ENCODE measurements around the gene THY1. TPM values are rescaled to one million over a fixed set of nuclear protein-coding genes. Genes with fewer than 3 reads are reported as not detected.

THY1 gene
- total and polyA plus RNA-seq, 4 donors, result 70.0 to 269 (median 168) TPM

GRCh38 chr11:119421351-119421750 is 1.6 kb downstream of the THY1 start:
- H3K27ac ChIP-seq (ENCODE audit: low read depth, low read length), result no peak overlapping the region
- no peaks in the 10 kb centered on the region for H3K9me3 ChIP-seq (ENCODE audit: control insufficient read depth, insufficient read depth, low read length)
- peaks cover 63% of the 10 kb centered on the region for H3K4me1 ChIP-seq (ENCODE audit: control insufficient read depth, insufficient read depth, low read length)
- peaks cover 35% of the 10 kb centered on the region for H3K36me3 ChIP-seq (ENCODE audit: control insufficient read depth, insufficient read depth, low read length)
- no peak for DNase-seq (ENCODE audit: low read depth in 4 of 6, low spot score in 6 of 6)
- peaks cover 2% of the 10 kb centered on the region for H3K27me3 ChIP-seq (ENCODE audit: control insufficient read depth, insufficient read depth, low read length)
- peak overlapping the region; percentile 76 for H3K4me3 ChIP-seq (ENCODE audit: low read depth, low read length)
- 21% methylated on average over 4 of the region's 8 CpGs for WGBS (ENCODE audit: insufficient coverage)

- peaks cover 35% of the 10 kb centered on the region for H3K36me3 ChIP-seq (ENCODE audit: control insufficient read depth, insufficient read depth, low read length)
- no peaks in the 10 kb centered on the region for H3K9me3 ChIP-seq (ENCODE audit: control insufficient read depth, insufficient read depth, low read length)
- WGBS (ENCODE audit: insufficient coverage), result 84% methylated on average over 5 of the region's 8 CpGs
- peak overlapping the region; percentile 20 for H3K4me3 ChIP-seq (ENCODE audit: low read depth, low read length)
- H3K27ac ChIP-seq (ENCODE audit: low read depth, low read length), result no peak overlapping the region
- H3K27me3 ChIP-seq (ENCODE audit: control insufficient read depth, insufficient read depth, low read length), result peaks cover 2% of the 10 kb centered on the region
- DNase-seq (ENCODE audit: low read depth in 4 of 6, low spot score in 6 of 6), result no peak
- H3K4me1 ChIP-seq (ENCODE audit: control insufficient read depth, insufficient read depth, low read length), result peaks cover 63% of the 10 kb centered on the region
Observed at GRCh38 chr11:119420631-119421030, 2.3 kb downstream of the THY1 start.

- no peak for DNase-seq (ENCODE audit: low read depth in 4 of 6, low spot score in 6 of 6)
- Histone ChIP-seq H3K27ac (ENCODE audit: low read depth, low read length) (no peak overlapping the region), H3K4me1 (ENCODE audit: control insufficient read depth, insufficient read depth, low read length) (peaks cover 63% of the 10 kb centered on the region), H3K4me3 (ENCODE audit: low read depth, low read length) (no peak overlapping the region), H3K36me3 (ENCODE audit: control insufficient read depth, insufficient read depth, low read length) (peaks cover 35% of the 10 kb centered on the region), H3K27me3 (ENCODE audit: control insufficient read depth, insufficient read depth, low read length) (peaks cover 2% of the 10 kb centered on the region), H3K9me3 (ENCODE audit: control insufficient read depth, insufficient read depth, low read length) (no peaks in the 10 kb centered on the region)
- 82% methylated on average over 15 of the region's 18 CpGs for WGBS (ENCODE audit: insufficient coverage)
Observed at GRCh38 chr11:119419834-119420492, 3.0 kb downstream of the THY1 start.

GRCh38 chr11:119419246-119419645 is 3.7 kb downstream of the THY1 start:
- H3K4me1 ChIP-seq (ENCODE audit: control insufficient read depth, insufficient read depth, low read length), result peaks cover 63% of the 10 kb centered on the region
- H3K9me3 ChIP-seq (ENCODE audit: control insufficient read depth, insufficient read depth, low read length), result no peaks in the 10 kb centered on the region
- WGBS (ENCODE audit: insufficient coverage), result 93% methylated on average over 4 of the region's 5 CpGs
- H3K27ac ChIP-seq (ENCODE audit: low read depth, low read length), result no peak overlapping the region
- H3K36me3 ChIP-seq (ENCODE audit: control insufficient read depth, insufficient read depth, low read length), result peaks cover 35% of the 10 kb centered on the region
- DNase-seq (ENCODE audit: low read depth in 4 of 6, low spot score in 6 of 6), result no peak
- peaks cover 2% of the 10 kb centered on the region for H3K27me3 ChIP-seq (ENCODE audit: control insufficient read depth, insufficient read depth, low read length)
- no peak overlapping the region for H3K4me3 ChIP-seq (ENCODE audit: low read depth, low read length)

GRCh38 chr11:119418759-119419158 is 4.2 kb downstream of the THY1 start:
- Histone ChIP-seq H3K4me3 (ENCODE audit: low read depth, low read length) (no peak overlapping the region), H3K27me3 (ENCODE audit: control insufficient read depth, insufficient read depth, low read length) (peaks cover 2% of the 10 kb centered on the region), H3K9me3 (ENCODE audit: control insufficient read depth, insufficient read depth, low read length) (no peaks in the 10 kb centered on the region), H3K36me3 (ENCODE audit: control insufficient read depth, insufficient read depth, low read length) (peaks cover 35% of the 10 kb centered on the region), H3K4me1 (ENCODE audit: control insufficient read depth, insufficient read depth, low read length) (peaks cover 60% of the 10 kb centered on the region), H3K27ac (ENCODE audit: low read depth, low read length) (no peak overlapping the region)
- no peak for DNase-seq (ENCODE audit: low read depth in 4 of 6, low spot score in 6 of 6)
- 97% methylated on average over 3 of the region's 4 CpGs for WGBS (ENCODE audit: insufficient coverage)

GRCh38 chr11:119417726-119418540 is 5.0 kb downstream of the THY1 start:
- no peak for DNase-seq (ENCODE audit: low read depth in 4 of 6, low spot score in 6 of 6)
- 81% methylated on average over 16 of the region's 19 CpGs for whole genome bisulfite sequencing (ENCODE audit: insufficient coverage)
- no peaks in the 10 kb centered on the region for H3K9me3 ChIP-seq (ENCODE audit: control insufficient read depth, insufficient read depth, low read length)
- peaks cover 2% of the 10 kb centered on the region for H3K27me3 ChIP-seq (ENCODE audit: control insufficient read depth, insufficient read depth, low read length)
- H3K4me1 ChIP-seq (ENCODE audit: control insufficient read depth, insufficient read depth, low read length), result peaks cover 52% of the 10 kb centered on the region
- H3K36me3 ChIP-seq (ENCODE audit: control insufficient read depth, insufficient read depth, low read length), result peaks cover 35% of the 10 kb centered on the region
- H3K4me3 ChIP-seq (ENCODE audit: low read depth, low read length), result no peak overlapping the region
- H3K27ac ChIP-seq (ENCODE audit: low read depth, low read length), result no peak overlapping the region

- Histone ChIP-seq H3K4me3 (ENCODE audit: low read depth, low read length) (no peak overlapping the region), H3K36me3 (ENCODE audit: control insufficient read depth, insufficient read depth, low read length) (peaks cover 35% of the 10 kb centered on the region), H3K27ac (ENCODE audit: low read depth, low read length) (no peak overlapping the region), H3K4me1 (ENCODE audit: control insufficient read depth, insufficient read depth, low read length) (peaks cover 41% of the 10 kb centered on the region), H3K27me3 (ENCODE audit: control insufficient read depth, insufficient read depth, low read length) (no peaks in the 10 kb centered on the region), H3K9me3 (ENCODE audit: control insufficient read depth, insufficient read depth, low read length) (no peaks in the 10 kb centered on the region)
- no peak for DNase-seq (ENCODE audit: low read depth in 4 of 6, low spot score in 6 of 6)
- WGBS (ENCODE audit: insufficient coverage), result 84% methylated on average over 13 of the region's 16 CpGs
Observed at GRCh38 chr11:119416606-119417580, 6.1 kb downstream of the THY1 start.

GRCh38 chr11:119415966-119416365 is 7.0 kb downstream of the THY1 start:
- DNase-seq (ENCODE audit: low read depth in 4 of 6, low spot score in 6 of 6), result no peak
- Histone ChIP-seq H3K27ac (ENCODE audit: low read depth, low read length) (no peak overlapping the region), H3K4me1 (ENCODE audit: control insufficient read depth, insufficient read depth, low read length) (peaks cover 37% of the 10 kb centered on the region), H3K36me3 (ENCODE audit: control insufficient read depth, insufficient read depth, low read length) (peaks cover 35% of the 10 kb centered on the region), H3K27me3 (ENCODE audit: control insufficient read depth, insufficient read depth, low read length) (no peaks in the 10 kb centered on the region), H3K4me3 (ENCODE audit: low read depth, low read length) (no peak overlapping the region), H3K9me3 (ENCODE audit: control insufficient read depth, insufficient read depth, low read length) (no peaks in the 10 kb centered on the region)
- WGBS (ENCODE audit: insufficient coverage), result 94% methylated on average over 8 of the region's 10 CpGs

GRCh38 chr11:119415517-119415916 is 7.5 kb downstream of the THY1 start:
- no peaks in the 10 kb centered on the region for H3K27me3 ChIP-seq (ENCODE audit: control insufficient read depth, insufficient read depth, low read length)
- H3K4me1 ChIP-seq (ENCODE audit: control insufficient read depth, insufficient read depth, low read length), result peaks cover 32% of the 10 kb centered on the region
- no peak for DNase-seq (ENCODE audit: low read depth in 4 of 6, low spot score in 6 of 6)
- 100% methylated on average over 3 of the region's 3 CpGs for WGBS (ENCODE audit: insufficient coverage)
- peaks cover 35% of the 10 kb centered on the region for H3K36me3 ChIP-seq (ENCODE audit: control insufficient read depth, insufficient read depth, low read length)
- no peak overlapping the region for H3K27ac ChIP-seq (ENCODE audit: low read depth, low read length)
- H3K4me3 ChIP-seq (ENCODE audit: low read depth, low read length), result no peak overlapping the region
- H3K9me3 ChIP-seq (ENCODE audit: control insufficient read depth, insufficient read depth, low read length), result no peaks in the 10 kb centered on the region
